Ramos (cell line): ENCODE results near the gene FUT1.
"Not testable (repeated sequence)": the region's sequence is repeated elsewhere in the genome, so short reads cannot be mapped to it uniquely, and the experiment has no call there.

Experiments used
- in situ Hi-C: fragments of 300-500 bp; cut with MboI; formaldehyde crosslinking; loops from one replicate; pipeline ENCODE4 v1.14.3; 2022; ENCODE audit warnings: low sequenced_read_pairs; ENCODE audit not compliant: unreplicated experiment

Gene FUT1

GRCh38 chr19:48770266-48770665, 17.8 kb upstream of the FUT1 start:
- in situ Hi-C loops, result no loop called here

- in situ Hi-C loops, result no loop called here
These were observed 16.7 kb upstream of the FUT1 start for GRCh38 chr19:48768994-48769713.

DNA sequence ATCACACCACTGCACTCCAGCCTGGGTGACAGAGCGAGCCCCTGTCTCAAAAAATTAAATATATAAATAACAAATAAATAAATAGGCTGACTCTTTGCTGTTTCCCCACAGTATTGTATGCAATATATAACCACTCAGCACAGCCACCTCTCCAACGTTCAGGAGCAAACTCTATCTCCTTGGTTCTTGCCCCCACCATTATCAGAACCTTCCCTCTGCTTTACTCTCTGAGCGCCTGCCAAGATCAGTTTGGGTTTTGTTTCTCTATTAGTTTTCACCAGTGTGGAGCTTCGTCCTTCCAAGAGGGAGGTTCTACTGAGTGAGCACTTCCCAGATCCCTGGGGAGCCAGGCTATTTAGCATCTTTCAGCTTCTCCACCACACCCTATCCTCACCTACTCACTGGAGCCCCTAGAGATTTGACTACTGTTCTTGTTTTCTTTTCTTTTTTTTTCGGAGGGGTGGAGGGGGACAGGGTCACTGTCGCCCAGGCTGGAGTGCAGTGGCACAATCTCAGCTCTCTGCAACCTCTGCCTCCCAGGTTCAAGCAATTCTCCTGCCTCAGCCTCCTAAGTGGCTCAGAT, 15.8 kb upstream of the FUT1 start:
- in situ Hi-C loops, result not testable (repeated sequence)

DNA sequence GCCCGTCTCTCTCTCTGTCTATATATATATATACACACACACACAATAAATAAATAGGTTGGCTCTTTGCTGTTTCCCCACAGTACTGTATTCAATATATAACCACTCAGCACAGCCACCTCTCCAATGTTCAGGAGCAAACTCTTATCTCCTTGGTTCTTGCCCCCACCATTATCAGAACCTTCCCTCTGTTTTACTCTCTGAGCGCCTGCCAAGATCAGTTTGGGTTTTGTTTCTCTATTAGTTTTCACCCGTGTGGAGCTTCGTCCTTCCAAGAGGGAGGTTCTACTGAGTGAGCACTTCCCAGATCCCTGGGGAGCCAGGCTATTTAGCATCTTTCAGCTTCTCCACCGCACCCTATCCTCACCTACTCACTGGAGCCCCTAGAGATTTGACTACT, 13.4 kb upstream of the FUT1 start:
- in situ Hi-C loops, result not testable (repeated sequence)

- in situ Hi-C loops, result no loop called here
These were observed 8.2 kb upstream of the FUT1 start for GRCh38 chr19:48760504-48761205.

- in situ Hi-C loops, result no loop called here
These were observed 5.3 kb upstream of the FUT1 start for GRCh38 chr19:48757741-48758144.

DNA sequence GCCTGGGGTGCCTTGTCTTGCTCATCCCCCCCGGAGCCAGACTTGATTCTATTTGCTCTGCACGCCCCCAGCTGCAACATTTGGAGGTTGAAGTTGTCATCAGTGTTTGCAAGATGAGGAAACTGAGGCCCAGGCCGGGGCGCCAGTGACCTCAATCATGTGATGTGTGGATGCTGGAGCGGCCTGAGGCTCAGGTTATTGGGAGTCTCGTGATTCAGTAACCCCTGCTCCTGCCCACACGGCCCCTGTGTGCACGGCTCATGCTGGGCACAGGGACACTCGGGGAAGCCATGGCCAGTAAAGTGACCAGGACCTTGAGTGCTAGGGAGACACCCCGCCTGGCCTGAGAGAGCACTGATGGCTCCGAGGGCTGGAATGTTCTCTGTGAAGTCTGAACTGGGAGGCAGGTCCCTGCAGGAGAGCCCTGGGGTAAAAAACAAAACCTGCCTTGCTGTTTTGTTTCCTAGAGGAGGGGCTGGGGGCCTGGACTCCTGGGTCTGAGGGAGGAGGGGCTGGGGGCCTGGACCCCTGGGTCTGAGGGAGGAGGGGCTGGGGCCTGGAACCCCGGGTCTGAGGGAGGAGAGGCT, 4.7 kb upstream of the FUT1 start:
- in situ Hi-C loops, result no loop called here

DNA sequence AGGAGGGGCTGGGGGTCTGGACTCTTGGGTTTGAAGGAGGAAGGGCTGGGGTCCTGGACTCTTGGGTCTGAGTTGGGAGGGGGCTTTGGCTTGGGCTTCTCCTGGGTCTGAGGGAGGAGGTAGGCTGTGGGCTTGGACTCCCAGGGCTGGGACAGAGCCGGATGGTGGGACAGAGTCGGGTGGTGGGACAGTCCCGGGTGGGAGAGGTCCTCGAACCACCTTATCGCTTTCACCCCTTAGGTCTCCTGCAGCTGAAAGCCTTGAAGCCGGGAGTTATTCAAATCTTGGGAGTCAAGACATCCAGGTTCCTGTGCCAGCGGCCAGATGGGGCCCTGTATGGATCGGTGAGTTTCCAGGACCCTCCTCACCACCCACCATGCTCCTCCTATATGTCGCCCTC, 4.2 kb upstream of the FUT1 start:
- in situ Hi-C loops, result no loop called here

DNA sequence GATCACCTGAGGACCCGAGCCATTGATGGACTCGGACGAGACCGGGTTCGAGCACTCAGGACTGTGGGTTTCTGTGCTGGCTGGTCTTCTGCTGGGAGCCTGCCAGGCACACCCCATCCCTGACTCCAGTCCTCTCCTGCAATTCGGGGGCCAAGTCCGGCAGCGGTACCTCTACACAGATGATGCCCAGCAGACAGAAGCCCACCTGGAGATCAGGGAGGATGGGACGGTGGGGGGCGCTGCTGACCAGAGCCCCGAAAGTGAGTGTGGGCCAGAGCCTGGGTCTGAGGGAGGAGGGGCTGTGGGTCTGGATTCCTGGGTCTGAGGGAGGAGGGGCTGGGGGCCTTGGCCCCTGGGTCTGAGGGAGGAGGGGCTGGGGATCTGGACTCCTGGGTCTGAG, 3.8 kb upstream of the FUT1 start:
- in situ Hi-C loops, result no loop called here

- in situ Hi-C loops, result no loop called here
These were observed 3.3 kb upstream of the FUT1 start for GRCh38 chr19:48755787-48756186.

DNA sequence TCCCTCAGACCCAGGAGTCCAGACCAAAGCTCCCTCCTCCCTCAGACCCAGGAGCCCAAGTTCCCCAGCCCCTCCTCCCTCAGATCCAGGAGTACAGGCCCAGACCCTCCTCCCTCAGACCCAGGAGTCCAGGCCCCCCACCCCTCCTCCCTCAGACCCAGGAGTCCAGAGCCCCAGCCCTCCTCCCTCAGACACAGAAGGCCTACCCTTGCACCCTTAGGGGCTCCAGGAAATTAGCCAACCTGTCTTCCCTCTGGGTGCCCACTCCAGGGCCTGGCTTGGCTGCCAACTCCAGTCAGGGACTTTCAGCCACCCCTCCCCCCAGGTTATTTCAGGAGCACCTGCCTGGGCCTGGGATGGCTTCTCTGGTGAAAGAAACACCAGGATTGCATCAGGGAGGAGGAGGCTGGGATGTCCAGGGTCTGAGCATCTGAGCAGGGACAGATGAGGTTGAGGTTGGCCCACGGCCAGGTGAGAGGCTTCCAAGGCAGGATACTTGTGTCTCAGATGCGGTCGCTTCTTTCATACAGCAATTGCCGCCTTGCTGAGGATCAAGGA, 2.7 kb upstream of the FUT1 start, which contains the start of gene FGF21:
Gene FGF21, plus strand, starts transcription at position 441 of the 558 bp plus-strand sequence. CDS start 713 bp downstream, outside the sequence.
- in situ Hi-C loops, result no loop called here

DNA sequence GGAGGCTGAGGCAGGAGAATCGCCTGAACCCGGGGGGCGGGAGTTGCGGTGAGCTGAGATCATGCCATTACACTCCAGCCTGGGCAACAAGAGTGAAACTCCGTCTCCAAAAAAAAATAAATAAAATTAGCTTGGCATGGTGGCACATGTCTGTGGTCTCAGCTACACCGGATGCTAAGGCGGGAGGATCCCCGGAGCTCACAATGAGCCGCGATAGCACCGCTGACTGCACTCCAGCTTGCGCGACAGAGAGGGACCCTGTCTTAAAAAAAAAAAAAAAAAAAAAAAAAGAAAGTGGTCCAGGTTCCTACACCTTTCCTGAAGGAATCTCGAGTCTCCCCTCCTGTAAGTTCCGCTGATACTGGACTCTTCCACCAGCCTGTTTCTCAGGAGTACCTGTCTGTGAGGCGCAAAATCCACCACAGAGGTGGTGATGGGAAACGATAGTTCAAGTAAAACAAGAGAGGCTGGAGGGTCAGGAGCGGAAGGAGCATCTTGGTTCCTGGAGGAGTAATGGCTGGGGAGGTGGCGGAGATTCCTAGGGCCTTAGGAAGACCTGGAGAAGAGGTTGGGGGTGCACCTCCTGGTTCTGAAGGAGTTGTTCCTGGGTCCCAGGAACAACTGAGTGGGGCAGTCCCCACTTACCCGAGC, 471 bp downstream of the FUT1 start:
- in situ Hi-C loops, result no loop called here

GRCh38 chr19:48750771-48751504, 1.5 kb downstream of the FUT1 start:
- in situ Hi-C loops, result no loop called here

DNA sequence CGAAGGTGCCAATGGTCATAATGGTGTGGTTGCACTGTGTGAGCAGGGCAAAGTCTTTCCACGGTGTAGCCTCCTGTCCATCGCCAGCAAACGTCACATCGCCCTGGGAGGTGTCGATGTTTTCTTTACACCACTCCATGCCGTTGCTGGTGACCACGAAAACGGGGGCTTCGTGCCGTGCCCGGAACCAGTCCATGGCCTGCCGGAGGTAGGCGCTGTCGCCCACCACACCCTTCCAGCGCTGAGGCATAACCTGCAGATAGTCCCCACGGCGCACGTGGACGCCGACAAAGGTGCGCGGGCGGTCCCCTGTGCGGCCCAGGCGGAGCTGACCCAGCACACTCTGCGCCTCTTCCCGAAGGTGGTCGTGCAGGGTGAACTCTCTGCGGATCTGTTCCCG, 2.1 kb downstream of the FUT1 start:
- in situ Hi-C loops, result no loop called here

DNA sequence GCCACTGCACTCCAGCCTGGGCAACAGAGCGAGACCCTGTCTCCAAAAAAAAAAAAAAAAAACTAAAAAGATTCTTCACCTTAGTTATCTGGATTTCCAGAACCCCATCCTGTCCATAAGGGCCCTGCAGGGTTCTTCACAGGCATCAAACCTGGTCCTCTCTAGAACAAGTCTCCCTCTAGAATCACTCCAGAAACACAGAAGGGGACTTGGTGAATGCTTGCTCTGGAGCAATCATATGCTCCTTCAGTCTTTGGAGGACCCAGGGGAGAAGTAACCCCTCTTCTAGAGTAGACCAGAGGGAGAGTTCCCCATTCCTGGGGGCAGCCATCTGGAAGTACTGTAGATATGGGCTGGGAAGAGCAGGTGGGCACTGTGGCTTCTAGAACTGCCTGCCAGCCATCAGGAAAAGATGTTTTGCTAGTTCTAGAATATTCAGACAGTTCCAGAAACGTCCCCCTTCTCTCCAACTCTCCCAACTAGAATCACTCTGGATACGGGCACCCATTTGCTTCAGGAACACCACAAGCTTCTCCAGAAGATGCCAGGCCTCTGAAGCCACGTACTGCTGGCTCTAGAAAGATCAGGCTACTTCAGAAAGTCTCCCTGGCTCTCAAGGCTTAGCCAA, 2.8 kb downstream of the FUT1 start:
- in situ Hi-C loops, result no loop called here

GRCh38 chr19:48746738-48747575, 5.5 kb downstream of the FUT1 start, which contains the start of gene IZUMO1:
IZUMO1 (minus strand) TSS chr19:48746909; CDS start chr19:48745859, 1,050 bp downstream.
- in situ Hi-C loops, result no loop called here

GRCh38 chr19:48746110-48746509, 6.3 kb downstream of the FUT1 start:
- in situ Hi-C loops, result no loop called here
